GM19438 (cell line): ENCODE results near the gene DPYSL3.

Experiments
- ATAC-seq: cut with Tn5 transposase; IDR thresholded peaks from one replicate; pipeline ENCODE4 v1.9.1; 2021; ENCODE audit warnings: low read depth; ENCODE audit not compliant: unreplicated experiment

The DPYSL3 gene

GRCh38 chr5:147515269-147515668 lies 5.4 kb upstream of the DPYSL3 start:
- ATAC-seq = no peak

- no peak for ATAC-seq
These were observed 3.0 kb upstream of the DPYSL3 start for GRCh38 chr5:147512659-147513379.

DNA sequence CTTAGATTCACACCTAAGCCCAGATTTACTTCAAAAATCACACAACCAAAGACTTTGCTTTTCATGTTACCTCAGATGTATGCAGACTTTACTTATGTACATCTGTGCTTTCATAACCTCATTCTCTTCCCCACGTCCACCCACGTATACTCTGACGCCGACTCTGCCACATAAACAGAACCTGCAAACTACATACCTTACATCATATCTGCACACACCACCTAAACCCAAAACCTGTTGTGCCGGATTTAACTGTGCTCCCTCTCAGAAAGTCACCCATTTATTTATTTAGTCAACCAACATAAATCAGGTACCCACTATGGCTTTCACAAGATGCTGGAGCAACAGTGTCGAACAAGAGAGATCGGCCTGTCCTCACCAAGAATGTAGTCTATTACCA lies 1.0 kb upstream of the DPYSL3 start:
- ATAC-seq = no peak

DNA sequence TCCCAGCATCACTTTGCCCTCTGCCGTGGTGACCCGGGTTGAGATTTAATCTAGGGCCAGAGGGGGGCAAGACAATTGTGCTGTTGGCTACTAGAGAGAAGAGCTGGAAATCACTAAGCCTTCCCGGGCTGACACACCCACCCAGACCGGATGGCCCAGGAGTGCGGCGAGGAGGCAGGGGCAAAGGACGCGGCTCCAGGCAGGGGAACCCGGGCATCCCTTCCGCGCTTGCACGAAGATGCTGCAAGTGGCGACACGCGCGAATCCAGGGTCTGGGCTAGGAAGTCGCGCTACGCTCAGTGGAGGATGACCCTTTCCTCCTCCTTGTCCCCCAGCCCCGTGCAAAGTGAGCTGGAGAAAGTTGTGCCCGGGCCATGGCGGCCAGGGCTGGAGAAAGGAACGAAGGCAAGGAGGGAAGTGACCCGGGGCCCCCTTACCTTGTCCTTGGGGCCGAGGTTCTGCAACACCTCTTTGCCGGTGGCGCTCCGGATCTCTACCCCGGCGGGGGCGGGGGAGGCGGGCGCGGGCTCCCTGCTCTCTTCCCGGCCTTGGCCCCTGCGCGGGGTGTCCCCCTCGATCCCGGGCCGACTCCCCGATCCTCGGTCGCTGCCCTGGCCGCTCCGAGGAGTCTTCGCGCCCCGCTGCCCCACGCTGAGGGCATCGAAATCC lies 693 bp downstream of the DPYSL3 start:
- no peak for ATAC-seq

GRCh38 chr5:147508711-147509040 lies 1.2 kb downstream of the DPYSL3 start:
- no peak for ATAC-seq

- no peak for ATAC-seq
These were observed 2.3 kb downstream of the DPYSL3 start for GRCh38 chr5:147507480-147508126.

DNA sequence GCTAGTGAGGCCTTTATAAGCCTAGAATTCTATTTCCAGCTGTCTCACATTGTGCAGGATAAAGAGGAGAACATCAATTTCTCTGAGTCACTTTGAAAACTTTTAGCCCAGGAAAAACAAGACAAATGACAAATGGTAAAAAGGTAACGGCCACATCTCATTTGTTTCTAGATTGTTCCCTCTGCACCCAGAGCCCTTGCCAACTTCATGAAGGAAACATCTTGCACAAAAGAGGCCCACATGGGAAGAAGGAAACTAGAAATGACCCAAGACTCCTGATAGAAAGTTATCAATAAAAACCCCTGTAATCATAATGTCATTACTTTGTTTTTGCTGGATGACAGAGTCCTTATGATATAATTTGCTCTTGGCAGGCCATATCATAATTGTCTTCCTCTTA lies 5.3 kb downstream of the DPYSL3 start:
- no peak for ATAC-seq

DNA sequence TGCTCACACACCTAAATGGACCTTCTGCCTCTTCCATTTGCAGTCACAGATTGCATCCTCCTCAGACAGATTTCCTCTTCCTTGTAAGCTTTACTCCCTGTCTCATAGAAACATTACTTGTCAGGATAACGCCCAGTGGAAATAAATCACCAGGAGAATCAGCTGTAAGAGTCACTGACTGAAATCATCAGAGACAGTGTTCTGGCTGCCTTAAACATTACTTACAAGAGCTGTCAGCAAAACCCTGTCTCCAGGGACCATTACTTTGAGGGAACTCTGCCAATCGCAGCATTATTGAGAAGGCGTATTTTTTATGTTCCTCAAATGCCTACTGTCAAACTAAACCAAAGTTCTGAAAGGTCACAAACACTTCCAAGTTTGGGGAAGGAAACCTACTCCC lies 5.9 kb downstream of the DPYSL3 start:
- ATAC-seq = no peak

GRCh38 chr5:147490989-147491388 lies 18.9 kb downstream of the DPYSL3 start:
- no peak for ATAC-seq

- no peak for ATAC-seq
These were observed 22.7 kb downstream of the DPYSL3 start for GRCh38 chr5:147487031-147487750.

- ATAC-seq = no peak
These were observed 24.1 kb downstream of the DPYSL3 start for GRCh38 chr5:147485814-147486213.

DNA sequence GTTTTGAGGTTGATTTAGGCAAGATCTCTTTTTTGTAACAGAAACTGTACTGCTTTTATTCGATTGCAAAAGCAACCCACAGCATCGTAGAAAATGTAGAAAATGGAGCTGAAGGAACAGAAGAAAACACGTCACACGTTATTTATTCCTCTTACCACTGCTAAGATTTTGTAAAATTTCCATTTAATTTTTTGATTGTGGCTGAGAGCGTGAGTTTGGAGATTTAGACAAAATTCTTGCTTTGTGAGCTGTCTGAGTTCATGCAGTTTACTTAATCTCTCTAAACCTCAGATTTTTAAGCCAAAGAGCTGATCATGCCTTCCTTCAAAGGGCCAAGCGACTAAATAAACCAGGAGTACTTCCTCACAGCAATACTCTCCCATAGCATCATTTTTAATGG lies 24.8 kb downstream of the DPYSL3 start:
- no peak for ATAC-seq

- ATAC-seq = no peak
These were observed 25.2 kb downstream of the DPYSL3 start for GRCh38 chr5:147484708-147485020.

DNA sequence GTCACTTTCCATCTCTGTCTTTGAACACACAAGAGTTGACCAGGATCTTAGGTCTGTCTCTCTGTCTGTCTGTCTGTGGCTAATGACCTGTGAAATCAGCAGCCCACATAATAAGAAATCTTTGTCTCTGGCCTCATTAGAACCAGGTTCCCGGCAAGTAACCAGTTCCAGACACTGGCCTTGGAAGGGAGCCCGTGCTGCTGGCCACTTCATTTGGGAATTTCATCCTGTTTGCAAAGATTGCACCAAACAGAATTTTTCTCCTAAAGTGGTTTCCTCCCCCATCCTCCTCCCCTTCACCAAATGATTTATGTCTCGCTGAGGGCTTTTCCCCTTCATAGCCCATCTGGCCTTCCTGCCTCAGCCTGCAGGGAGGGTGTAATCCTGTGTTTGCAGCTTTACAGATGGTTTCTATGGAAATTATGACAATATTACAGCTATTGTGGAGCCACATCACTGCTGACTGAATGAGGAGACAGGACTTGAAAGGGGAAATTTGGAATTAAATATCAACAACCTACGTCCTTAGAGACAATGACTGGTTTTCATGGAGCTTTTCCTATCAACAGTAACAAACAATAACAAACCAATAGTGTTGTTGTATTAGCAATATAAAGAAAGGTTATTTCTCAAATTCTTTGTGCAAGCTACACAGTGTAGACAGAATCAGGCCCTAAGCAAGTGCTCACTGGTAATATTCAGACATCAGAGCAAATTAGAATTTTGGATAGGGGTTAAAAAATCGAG lies 25.7 kb downstream of the DPYSL3 start:
- ATAC-seq = no peak

DNA sequence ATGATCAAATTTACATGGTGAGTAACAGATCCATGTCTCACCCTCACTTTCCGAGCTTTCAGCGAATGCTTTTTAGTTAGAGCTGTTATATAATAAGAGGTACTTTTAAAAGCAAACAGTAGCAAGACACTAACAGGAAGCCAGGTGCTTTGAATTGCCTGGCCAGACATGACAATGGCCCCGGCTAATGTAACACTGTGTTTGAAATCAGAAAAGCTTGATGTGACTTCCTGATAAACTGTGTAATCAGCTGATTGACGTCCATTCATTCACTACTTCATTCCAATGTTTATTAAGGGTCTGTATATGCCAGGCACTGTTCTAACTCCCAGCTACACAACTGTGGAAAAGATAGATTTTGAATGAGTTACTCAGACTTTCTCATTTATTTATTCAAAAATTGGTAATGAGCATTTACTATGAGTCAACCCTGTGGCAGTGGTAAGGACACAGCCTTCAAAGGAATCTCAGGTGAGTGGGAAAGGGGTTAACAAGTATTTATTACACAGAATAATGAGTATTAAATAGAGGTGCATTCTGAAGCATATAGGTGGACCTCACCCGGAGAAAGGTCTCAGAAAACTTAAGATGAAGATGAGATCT lies 26.6 kb downstream of the DPYSL3 start:
- ATAC-seq = no peak

- ATAC-seq = no peak
These were observed 27.1 kb downstream of the DPYSL3 start for GRCh38 chr5:147482706-147483180.

GRCh38 chr5:147481874-147482705 lies 27.8 kb downstream of the DPYSL3 start:
- ATAC-seq = no peak

- ATAC-seq = no peak
These were observed 28.5 kb downstream of the DPYSL3 start for GRCh38 chr5:147481376-147481775.

- no peak for ATAC-seq
These were observed 29.9 kb downstream of the DPYSL3 start for GRCh38 chr5:147479949-147480348.
